GM19351 (cell line): ENCODE measurements around the gene CLDN12.
A peak's percentile ranks its signal among the peaks of the same experiment; 100 is the strongest.

Experiments used
- ATAC-seq: cut with Tn5 transposase; IDR thresholded peaks from one replicate; pipeline ENCODE4 v1.9.1; 2021; ENCODE audit warnings: mild to moderate bottlenecking, moderate library complexity; ENCODE audit not compliant: unreplicated experiment

Gene CLDN12

GRCh38 chr7:90432752-90433151 is 29.5 kb downstream of the CLDN12 start:
- ATAC-seq = no peak

DNA sequence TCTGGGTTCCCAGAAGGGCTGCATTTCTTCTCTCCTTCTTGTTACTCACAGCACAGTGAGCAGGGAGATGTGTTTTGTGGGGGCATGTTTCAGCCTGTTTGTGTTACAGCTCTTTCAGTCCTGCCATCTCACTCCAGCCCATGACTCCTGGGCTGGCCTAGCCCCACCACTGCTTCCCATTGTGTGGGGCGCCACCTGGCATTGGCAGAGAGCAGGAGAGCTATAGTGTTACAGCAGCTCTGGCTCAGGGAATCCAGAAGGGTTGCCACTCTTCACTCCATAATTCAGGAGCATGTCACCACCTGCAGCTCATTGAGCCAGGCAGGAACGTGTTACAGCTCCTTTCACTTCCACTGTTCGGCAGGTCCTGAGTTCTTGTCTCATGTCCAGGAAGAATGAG is 30.0 kb downstream of the CLDN12 start:
- ATAC-seq = no peak

GRCh38 chr7:90445633-90446032 is 42.4 kb downstream of the CLDN12 start:
- no peak for ATAC-seq

DNA sequence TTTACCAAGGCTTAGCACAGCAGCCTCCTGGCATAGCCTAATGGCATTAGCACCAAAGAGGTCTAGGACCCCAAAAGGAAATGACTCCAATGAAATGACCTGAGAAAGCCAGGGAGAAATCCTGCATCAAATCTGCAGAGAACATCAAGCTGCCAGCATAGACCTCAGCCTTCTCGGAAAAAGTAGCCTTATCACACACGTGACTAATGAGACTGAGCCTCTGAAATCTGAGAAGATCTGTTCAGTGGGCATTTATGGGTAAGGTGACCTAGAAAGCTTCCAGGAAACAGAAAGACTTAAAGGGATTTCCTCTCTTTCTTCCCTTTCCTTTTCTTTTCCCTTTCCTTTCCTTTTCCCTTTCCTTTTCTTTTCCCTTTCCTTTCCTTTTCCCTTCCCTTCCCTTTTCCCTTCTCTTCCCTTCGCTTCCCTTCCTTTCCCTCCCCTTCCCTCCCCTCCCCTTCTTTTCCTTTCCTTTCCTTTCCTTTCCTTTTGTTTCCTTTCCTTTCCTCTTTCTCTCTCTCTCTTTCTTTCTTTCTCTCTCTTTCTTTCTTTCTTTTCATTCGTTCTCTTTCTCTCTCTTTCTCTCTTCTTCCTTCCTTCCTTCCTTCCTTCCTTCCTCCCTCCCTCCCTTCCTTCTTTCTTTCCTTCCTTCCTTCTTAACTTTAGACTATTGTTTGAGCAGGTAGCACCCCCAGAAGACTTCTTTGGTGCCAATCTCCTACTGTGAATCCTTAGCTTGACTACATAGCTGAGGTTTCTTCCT is 43.1 kb downstream of the CLDN12 start:
- no peak for ATAC-seq

DNA sequence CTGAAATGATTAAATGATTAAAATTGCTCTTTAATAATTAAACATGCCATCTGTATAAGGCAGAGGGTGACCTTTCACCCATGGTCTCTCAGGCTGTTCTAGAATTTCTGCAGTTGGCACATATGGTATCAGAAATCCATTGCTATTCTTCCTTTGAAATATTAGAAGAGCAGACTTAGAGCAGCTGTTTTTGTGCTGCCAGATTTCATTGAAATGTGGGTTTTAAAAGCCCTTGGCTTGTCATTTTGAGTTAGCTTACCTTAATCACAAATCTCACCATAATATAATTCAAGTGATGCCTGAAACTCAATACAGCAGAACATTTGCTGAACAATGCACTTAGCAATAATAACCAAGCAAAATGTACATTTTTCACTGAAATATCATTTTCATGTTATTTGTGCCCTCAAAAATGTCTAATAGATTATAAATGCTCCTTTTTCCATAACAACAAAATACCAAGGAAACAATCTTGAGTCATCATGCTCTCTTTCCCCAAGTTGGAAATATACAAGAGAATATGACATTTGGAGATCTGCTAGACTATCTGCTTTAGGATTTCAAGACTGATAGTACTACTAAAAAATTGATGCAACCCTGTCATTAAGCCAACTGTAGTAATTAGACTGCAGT is 50.1 kb downstream of the CLDN12 start:
- no peak for ATAC-seq

GRCh38 chr7:90453931-90454330 is 50.7 kb downstream of the CLDN12 start:
- no peak for ATAC-seq

DNA sequence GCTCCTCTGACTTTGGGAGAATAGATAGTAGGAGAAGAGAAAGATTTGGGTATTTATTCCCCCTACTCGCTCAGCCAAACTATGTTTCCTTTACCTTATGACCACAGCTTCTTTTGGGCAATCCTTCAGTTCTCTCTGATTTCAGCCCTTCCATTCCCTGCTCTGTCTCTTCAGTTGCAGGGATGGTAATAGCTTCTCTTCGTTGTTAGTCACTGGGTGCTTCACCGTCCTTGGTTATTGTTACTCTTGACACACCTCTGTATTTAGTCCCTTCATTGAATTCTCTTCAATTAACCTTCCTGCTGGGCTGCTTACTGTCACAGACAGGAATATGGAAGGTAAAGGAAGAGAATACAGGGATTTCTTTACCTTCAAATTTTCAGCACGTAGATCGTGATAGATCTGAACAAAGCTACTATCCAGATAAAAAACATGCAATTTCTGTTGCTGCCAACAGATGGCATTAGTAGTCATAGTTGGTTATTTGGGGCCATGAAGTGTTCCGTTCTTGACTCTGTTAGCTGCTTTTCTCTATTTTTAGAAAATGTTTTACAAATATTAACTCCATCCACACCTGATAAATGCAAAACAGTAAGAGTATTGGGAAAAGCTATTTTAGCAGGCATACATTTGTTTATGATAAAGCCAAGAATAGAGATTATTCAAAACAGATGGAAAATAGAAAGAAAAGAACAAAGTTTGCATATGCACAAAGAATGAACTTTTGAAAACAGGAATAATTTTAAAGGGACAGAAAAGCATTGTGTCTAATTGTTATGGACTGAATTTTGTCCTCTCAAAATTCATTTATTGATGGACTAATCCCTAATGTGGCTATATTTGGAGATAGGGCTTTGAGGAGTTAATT is 52.1 kb downstream of the CLDN12 start:
- peak; percentile 95 for ATAC-seq

GRCh38 chr7:90458104-90458503 is 54.8 kb downstream of the CLDN12 start:
- no peak for ATAC-seq

DNA sequence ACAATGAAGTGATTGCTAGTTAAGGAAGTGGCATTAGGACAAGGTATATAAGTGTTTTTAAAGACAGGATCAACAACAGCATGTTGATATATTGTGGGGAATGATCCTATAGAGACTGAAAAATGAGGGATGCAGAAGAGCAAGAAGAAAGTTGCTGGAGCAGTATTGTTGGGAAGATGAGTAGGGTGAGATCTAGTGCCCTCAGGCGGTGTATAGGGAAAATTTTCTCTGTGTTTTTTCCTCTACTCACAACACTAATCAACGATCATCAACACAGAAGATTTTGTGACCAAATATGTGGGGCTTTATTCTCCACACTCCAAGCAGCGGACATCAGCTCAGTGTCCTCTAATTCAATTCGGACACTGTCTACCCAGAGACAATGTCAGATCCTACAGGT is 56.6 kb downstream of the CLDN12 start:
- ATAC-seq = no peak

- no peak for ATAC-seq
Observed at GRCh38 chr7:90461219-90461618, 58.0 kb downstream of the CLDN12 start.

DNA sequence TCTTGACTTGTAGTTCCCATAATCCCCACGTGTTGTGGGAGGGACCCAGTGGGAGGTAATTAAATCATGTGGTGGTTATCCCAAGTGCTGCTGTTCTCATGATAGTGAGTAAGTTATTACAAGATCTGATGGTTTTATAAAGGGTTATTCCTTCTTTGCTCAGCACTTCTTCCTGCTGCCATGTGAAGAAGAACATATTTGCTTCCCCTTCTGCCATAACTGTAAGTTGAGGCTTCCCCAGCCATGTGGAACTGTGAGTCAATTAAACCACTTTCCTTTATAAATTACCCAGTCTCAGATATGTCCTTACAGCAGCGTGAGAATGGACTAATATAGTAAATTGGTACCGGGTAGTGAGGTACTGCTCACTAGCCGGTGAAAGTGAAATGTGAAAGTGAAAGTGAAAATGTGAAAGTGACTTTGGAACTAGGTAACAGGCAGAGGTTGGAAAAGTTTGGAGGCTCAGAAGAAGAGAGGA is 59.9 kb downstream of the CLDN12 start:
- peak; percentile 51 for ATAC-seq
